NCI-H146 treated with DMSO at 0.1 percent for 48 hours (cell line): ENCODE data around the gene ACRBP.

Source experiments
- DNase-seq: peaks from one replicate; lab custom pipeline; 2025; ENCODE audit not compliant: unreplicated experiment; lab: John Stamatoyannopoulos, UW

Gene ACRBP

GRCh38 chr12:6650832-6651231 is 3.6 kb upstream of the ACRBP start:
- no peak for DNase-seq

- DNase-seq: peak; percentile 74
Measured at GRCh38 chr12:6646276-6647082, 753 bp downstream of the ACRBP start.

DNA sequence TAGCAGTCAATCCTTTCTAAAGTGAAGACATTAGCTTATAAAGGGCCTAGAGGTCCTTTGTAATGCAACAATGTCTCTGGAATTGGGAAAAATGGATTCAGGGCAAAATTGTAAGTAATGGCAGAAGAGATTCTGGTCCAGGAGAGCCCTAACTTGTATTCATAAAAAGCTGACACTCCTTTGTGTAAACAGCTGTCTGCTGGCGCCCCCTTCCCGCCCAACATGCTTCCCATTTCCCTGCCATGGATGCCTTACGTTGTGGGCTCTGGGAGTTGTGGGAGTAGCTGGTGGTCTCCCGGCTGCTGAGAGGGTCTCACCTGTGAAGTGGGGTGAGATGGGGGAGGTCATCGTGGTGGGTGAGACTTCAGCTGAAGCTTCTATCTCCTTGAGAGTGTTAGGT is 2.3 kb downstream of the ACRBP start:
- DNase-seq: peak; percentile 54

GRCh38 chr12:6644257-6644596 is 3.0 kb downstream of the ACRBP start:
- DNase-seq: no peak

DNA sequence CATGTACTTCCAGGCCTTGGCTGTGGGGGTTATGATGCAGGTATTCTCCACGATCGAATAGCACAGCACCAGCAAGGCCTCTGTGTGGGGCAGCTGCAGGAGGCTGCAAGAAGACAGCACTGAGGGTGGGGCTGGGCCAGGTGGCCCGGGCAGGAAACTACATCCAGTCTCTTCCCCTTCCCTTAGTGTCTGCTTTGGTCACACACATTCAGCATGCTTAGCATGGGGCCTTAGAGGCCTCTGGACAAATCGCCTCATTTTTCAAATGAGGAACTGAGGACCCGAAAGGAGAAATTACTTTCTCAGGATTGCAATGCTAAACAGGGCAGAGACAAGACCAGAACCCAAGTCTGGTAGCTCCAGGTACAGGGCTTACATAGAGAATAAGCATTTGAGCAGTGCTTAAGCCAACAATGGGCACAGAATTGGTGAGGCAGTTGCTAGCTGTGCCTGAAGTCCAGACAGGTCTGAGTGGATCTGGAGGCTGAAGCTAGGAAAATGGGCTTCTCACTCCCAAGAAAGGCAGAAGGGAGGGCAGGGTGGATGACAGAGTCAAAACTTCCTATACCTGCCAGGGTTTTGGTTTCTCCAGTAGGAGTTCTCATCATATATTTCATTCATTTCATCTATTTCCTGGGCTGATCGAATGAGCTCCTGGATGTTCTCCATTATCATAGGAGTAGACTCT is 3.5 kb downstream of the ACRBP start:
- no peak for DNase-seq

DNA sequence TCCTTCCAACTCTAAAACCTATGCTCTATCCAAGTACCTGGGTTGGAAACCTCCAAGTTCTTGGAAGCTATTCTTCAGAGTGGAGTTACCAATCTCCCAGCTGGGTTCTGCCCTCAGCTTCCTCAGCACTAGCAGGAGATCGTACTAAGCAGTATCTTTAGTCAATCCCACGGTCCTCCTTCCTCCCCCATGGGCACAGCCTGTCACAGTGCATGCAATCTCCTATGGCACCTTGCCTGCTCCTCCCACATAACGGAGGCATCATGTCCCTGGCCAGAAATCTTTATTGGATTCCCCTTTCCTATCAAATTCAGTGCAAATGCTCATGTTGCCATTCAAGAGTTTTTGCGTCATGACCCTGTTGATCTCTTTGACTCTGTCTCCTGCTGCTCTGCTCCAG is 6.1 kb downstream of the ACRBP start:
- no peak for DNase-seq

DNA sequence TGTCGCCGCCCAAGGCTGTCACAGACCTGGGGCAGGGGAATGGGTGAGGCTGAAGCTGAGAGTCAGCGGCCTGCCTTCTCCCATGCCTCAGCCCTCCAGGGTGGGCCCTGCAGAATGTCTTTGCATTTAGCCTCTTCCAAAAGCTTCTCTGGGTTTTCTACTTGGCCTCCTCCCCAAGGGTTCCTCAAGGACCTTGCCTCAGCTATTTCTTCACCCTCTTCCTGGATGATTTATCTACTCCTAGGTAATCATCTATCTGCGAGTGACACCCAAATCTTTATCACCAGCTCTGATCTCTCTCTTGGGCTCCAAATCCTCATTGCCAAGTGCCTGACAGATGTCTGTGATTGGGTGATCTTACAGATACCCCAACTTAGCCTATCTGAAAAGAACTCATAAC is 6.7 kb downstream of the ACRBP start:
- DNase-seq: no peak

DNA sequence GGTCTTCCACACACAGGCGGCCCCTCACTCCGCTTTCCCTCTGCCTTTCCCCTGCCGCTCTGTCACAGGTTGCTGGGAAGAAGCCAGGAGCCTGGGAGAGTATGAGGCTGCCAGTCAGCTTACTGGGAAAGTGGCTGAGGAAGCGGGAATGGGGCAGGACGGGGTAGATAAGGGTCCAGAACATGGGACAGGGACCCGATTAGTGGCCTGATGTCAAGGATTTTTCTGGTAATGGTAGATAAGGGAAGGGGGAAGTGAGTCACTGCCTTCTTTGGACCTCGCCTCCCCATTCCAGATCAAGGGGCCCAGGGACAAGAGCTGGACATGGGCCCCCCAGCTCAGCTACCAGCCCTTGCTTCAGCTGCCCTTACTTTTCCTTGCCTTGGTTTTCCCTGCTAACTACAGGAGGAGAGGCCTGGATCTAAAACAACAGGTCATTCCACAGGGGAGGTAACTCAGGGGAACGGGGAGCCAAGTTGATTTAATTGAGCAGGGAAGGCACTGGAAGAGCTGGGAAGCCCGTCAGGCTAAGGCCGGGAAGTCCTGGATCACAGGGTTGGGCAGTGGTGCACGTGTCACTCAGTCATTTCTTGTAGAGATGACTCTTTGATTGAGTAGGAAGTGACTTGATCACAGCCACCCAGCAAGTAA is 8.0 kb downstream of the ACRBP start:
- no peak for DNase-seq

DNA sequence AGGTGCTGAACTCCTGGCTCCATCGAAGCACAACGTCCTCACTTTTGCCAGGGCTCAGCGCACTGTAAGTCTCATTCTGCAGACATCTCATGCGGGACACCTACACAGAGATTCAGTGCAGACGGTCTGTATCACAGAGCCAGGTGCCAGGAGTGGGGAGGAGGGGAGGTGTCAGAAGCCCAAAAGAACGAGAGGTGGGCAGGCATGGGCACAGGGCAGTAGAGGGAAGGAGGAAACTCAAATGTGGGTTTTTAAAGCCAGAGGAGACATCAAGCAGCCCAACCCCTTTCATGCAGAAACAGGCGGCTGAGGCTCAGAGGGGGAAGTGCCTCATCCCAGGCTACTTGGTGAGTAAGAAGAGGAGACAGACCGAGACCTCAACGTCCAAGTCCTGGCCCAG is 8.9 kb downstream of the ACRBP start:
- DNase-seq: no peak

- no peak for DNase-seq
Measured at GRCh38 chr12:6635856-6636531, 11.2 kb downstream of the ACRBP start, which contains the start of gene LPAR5. Gene LPAR5, minus strand, starts transcription at chr12:6635959. Its CDS starts 14,711 bp downstream, at chr12:6621248.

- DNase-seq: peak; percentile 32
Measured at GRCh38 chr12:6635375-6635855, 11.8 kb downstream of the ACRBP start.

- no peak for DNase-seq
Measured at GRCh38 chr12:6632026-6632983, 14.9 kb downstream of the ACRBP start.

GRCh38 chr12:6631549-6631961 is 15.7 kb downstream of the ACRBP start:
- DNase-seq: no peak

GRCh38 chr12:6630736-6631135 is 16.5 kb downstream of the ACRBP start:
- no peak for DNase-seq

DNA sequence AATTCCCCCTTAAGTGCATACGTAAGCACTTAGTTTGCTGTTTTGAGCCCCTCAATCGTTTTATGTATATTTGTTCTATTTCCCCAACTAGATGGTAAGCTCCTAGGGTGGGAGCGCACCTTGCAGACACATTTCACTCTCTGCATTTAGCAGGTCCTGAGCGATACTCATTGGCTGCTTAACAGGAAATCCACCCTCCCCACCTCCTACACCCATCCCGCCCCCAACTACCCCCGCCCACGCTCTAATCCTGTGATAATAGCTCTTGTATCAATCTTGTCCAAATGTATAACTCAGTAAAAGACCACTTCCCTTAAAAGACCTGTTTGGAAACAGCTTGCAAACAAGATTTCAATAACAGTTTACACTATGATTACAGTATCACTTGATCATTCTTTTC is 19.6 kb downstream of the ACRBP start:
- DNase-seq: peak; percentile 70

GRCh38 chr12:6626654-6627283 is 20.5 kb downstream of the ACRBP start:
- DNase-seq: no peak

DNA sequence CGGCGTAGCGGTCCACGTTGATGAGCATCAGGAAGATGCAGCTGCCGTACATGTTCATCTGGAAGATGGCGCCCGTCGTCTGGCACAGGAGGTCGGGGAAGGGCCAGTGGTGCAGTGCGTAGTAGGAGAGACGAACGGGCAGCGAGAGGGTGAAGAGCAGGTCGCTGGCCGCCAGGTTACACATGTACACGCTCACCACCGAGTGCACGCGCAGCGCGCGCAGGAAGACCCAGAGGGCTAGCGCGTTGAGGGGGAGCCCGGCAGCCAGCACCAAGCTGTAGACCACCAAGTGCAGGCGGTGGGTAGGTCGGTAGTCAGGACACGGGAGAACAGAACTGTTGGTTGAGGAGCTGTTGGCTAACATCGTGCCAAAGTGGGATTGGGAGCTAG is 26.4 kb downstream of the ACRBP start:
- DNase-seq: no peak

- no peak for DNase-seq
Measured at GRCh38 chr12:6620137-6620884, 26.9 kb downstream of the ACRBP start.
